Hypothalamus (tissue), 51 donors: ENCODE data around the gene KCTD1.

Source experiments
- DNase-seq, 51 donors: peaks; one replicate each; lab custom pipeline; 2025; lab: John Stamatoyannopoulos, UW

Gene KCTD1

GRCh38 chr18:26548415-26549262, at the start of gene KCTD1:
TSS of gene KCTD1 (minus strand) at chr18:26548553. CDS start at chr18:26548536, 17 bp downstream.
- peak in 49 of 51 donors; percentile 14 to 81 (median 63) for DNase-seq

- no peak for DNase-seq
Observed at GRCh38 chr18:26593365-26594320, 45.3 kb upstream of the KCTD1 start.

GRCh38 chr18:26584745-26585144, 36.4 kb upstream of the KCTD1 start:
- DNase-seq: no peak

DNA sequence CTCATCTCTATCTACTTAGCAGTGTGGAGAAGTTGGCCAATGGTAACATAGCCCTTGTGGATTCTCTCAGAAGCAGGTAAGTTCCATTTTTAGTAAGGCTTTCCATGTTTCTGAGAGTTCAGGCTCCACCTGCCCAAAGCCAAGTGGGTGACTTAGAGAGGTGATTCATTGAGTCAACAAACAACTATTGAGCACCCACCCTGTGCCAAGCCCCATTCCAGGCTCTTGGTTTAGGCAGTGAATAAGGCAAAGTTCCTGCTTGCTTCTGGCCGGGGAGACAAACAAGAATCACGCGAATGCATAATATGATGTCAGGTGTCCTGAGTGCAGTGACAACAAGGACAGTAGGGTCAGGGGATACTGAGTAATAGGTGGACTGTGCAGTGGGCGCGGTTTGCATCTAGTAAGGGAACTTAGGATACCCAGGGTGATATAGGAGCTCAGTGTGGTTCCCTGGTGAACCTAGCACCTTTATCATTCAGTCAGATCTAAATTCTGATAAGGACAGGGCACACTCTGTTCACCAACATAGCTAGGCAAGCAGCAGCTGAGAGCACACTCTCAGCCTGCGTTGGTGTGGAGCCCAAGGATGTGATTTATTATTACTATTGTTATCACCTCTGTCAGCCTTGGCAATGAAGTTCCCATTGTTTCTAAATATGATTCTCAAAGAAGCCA, 31.7 kb upstream of the KCTD1 start:
- DNase-seq: no peak

DNA sequence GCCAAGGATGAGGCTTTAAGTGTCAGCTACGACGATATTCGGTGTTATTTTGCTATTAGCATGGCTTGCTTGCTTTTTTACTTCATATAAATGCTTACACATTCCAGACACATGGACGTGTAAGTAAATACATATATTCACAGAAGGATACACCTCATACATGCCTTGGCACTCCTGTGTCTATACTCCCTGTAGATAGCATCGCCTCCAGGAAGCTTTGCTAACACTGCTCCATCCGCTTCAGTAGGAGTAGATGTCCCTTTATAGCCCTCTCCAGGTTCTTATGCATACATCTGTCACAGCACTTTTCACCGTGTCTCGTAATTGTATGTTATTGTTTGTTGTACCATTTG, 27.5 kb upstream of the KCTD1 start:
- no peak for DNase-seq

DNA sequence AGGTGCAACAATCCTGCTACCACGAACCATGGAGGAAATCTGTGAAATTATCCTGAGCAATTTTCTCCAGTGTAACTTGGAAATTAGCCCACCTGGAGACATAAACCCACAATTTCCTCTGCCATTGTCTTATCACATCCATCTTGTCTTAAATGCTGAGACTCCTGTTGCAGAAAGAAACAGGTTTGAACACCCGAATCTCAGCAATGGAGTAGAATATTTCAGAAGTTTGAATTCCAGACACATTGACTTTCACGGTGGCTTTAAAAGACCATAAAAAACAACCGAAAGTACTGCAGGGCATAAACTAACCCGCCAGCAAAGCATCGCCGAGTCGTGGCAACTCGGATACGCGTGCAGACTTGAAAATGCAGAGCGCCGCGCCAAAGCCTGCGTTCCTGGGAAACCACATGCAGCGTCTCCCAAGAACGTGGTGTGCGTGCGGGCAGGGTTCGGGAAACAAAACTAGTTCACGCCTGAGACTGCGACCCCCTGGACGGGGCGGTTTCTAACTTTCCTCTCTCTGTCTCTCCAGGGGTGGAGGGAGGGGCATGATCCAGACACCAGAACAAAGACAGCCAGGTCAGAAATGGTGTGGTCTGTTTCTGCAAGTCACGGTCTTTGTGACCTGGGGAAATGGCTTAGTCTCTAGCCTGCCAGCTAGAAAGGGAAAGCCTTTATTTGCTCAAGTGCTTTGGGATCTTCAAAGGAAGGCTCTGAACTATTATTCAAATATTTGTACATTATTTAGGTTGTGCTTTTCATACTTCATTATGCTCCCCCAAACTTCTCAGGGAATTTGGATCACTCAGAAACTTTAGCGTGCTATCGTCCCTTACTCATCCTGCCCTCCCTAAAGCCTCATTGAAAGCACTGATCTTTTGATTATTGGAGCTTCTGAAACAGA, 26.9 kb upstream of the KCTD1 start:
- DNase-seq: peak in 32 of 51 donors; percentile 3 to 64 (median 14)

GRCh38 chr18:26568926-26569665, 20.7 kb upstream of the KCTD1 start:
- peak in 5 of 51 donors; percentile 5 to 62 (median 24) for DNase-seq

DNA sequence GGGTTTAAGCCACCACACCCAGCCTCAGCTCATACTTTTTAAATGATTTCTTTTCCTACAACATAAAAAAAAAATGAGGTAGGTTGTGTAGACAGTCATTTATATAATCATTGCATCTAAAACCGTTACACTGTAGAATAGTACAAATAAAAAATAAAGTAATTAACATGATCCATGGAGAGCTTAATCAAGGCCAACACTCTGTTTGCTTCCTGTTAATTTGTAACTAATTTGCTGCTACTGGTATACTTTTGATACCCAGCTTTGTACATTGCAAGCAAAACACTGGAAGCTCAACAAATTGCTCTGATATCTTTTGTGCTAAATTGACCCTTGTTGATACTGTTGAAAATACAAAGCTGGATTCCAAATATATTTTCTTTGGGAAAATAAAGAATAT, 20.2 kb upstream of the KCTD1 start:
- DNase-seq: no peak

GRCh38 chr18:26566874-26567555, 18.7 kb upstream of the KCTD1 start:
- DNase-seq: no peak

- no peak for DNase-seq
Observed at GRCh38 chr18:26565514-26565913, 17.2 kb upstream of the KCTD1 start.

GRCh38 chr18:26563024-26563423, 14.7 kb upstream of the KCTD1 start:
- no peak for DNase-seq

GRCh38 chr18:26562568-26562967, 14.2 kb upstream of the KCTD1 start:
- no peak for DNase-seq

- no peak for DNase-seq
Observed at GRCh38 chr18:26561769-26562168, 13.4 kb upstream of the KCTD1 start.

GRCh38 chr18:26556573-26556972, 8.2 kb upstream of the KCTD1 start:
- DNase-seq: no peak

DNA sequence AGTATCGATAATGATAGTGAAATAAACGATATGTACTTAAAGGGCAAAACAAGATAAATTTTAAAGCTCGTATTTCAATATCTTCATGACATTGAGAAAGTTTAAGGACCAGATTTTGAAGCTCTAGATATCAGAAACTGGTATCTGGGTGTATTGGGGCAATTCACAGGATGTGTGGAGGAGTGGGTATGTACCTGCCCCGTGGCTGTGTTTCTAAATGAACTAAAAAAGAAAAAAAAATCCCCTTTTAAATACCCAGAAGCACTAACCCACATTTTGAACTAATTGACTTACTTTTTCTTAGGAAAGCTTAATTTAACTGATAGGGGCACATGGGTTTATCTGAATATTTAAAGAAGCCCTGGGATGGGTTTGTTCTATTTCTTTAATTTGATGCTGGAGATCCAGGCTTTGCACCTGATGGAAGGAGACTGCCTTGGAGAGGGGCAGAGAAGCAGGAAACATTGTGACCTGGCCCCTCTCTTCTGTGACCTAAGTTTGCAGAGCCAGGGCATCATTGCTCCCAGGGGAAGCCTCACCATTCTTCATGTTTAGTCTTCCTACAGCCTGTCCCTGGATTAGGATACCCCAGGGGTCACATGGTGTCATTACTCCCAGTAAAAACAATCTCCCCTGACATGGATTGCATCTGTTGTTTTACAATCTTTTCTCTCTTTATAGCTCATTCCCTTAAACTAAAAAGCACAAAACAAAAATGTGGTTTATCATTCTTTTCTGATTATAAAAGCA, 7.6 kb upstream of the KCTD1 start:
- DNase-seq: no peak

GRCh38 chr18:26553943-26554342, 5.6 kb upstream of the KCTD1 start:
- DNase-seq: no peak

DNA sequence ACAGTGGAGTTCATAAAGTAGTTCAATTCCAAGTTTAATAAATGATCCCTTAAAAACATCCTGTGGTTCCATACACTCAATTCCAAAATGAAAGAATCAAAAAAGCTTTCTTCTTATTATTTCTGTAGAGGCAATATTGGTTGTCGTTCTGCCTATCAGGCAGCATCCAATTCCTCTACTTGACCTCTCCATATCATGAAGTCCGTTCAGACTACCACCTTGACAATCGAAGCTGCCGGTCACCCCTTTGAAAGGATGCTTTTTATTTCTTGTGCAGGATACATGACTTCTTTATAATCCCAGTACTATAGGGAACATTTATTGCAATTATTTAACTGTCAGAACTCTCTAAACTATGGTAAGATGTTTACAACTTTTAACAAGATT, 3.3 kb upstream of the KCTD1 start:
- DNase-seq: no peak
